Upper lobe of right lung (tissue), 1 donor: ENCODE measurements around the gene SHROOM3. TPM values are rescaled to one million over a fixed set of nuclear protein-coding genes. Genes with fewer than 3 reads are reported as not detected.

ENCODE experiments used
- ATAC-seq: fragments of 200-7000 bp; cut with Tn5 transposase; one replicate; pipeline ENCODE4 v1.9.1; 2020; ENCODE audit warnings: mild to moderate bottlenecking, moderate library complexity
- DNase-seq: peaks from one replicate; pipeline ENCODE4 v3.0.0-alpha.2; 2020
- H3K27ac ChIP-seq: fragments of 200-600 bp; one replicate; pipeline ENCODE4 v1.8.0; 2022
- H3K27me3 ChIP-seq: fragments of 200-600 bp; one replicate; pipeline ENCODE4 v1.8.0; 2022; ENCODE audit warnings: mild to moderate bottlenecking
- H3K36me3 ChIP-seq: fragments of 200-600 bp; one replicate; pipeline ENCODE4 v1.8.0; 2022
- H3K4me1 ChIP-seq: fragments of 200-600 bp; one replicate; pipeline ENCODE4 v1.8.0; 2022
- H3K4me3 ChIP-seq: fragments of 200-600 bp; one replicate; pipeline ENCODE4 v1.8.0; 2022; ENCODE audit warnings: mild to moderate bottlenecking
- H3K9me3 ChIP-seq: fragments of 200-600 bp; one replicate; pipeline ENCODE4 v1.8.0; 2022
- CTCF ChIP-seq: fragments of 200-600 bp; IDR thresholded peaks from one replicate; pipeline ENCODE4 v1.8.0; 2022; ENCODE audit warnings: antibody characterized with exemption
- intact Hi-C: fragments of 100-400 bp; cut with DNase I; formaldehyde crosslinking; loops from one replicate; pipeline ENCODE4 v1.11.0; 2022
- total RNA-seq: library from RNA; stranded (reverse); fragmentation: NEBNext Ultra II Directional; extraction: Animal tissue kit (Norgen Biotek cat#: 25700); gene quantifications from one replicate; pipeline ENCODE4 v1.2.1, GENCODE V29; 2021
- donor health status: DM: no; HTN: yes; CAD: no; lungs with severe emphysema.

The SHROOM3 gene
- total RNA-seq, 1 donor from 2014 or later: 73.3 TPM

GRCh38 chr4:76665153-76665552 is 230.1 kb downstream of the SHROOM3 start:
- H3K27me3 ChIP-seq: no peaks in the 10 kb centered on the region
- no peaks in the 10 kb centered on the region for H3K36me3 ChIP-seq
- TF ChIP-seq CTCF: no peak
- intact Hi-C loops: no loop called here
- no peaks in the 10 kb centered on the region for H3K4me1 ChIP-seq
- ATAC-seq (peak; percentile 89), DNase-seq (no peak)
- no peaks in the 10 kb centered on the region for H3K9me3 ChIP-seq
- no peak overlapping the region for H3K4me3 ChIP-seq
- H3K27ac ChIP-seq: peak overlapping the region; percentile 14

DNA sequence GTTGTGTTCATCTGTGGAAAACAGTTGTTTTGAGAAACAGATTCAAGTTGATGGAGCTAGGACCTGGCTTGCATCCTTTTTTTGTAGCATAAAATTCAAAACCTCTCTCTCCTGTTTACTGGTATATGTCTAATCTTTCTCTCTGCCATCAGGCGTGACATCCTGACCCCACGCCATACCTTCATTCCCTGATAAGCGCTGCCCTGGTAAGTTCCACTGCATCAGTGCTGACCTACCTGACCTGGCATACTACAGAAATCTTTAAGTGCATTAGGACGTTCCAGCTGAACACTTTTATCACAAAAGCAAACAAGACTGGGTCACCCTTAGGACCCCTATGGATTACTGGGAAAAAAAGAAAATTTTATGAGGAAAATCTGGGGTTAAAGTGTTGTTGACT is 230.7 kb downstream of the SHROOM3 start:
- no peak overlapping the region for H3K4me3 ChIP-seq
- no peak for ATAC-seq
- DNase-seq: no peak
- H3K36me3 ChIP-seq: no peaks in the 10 kb centered on the region
- intact Hi-C loops: no loop called here
- no peak for TF ChIP-seq CTCF
- no peaks in the 10 kb centered on the region for H3K4me1 ChIP-seq
- no peaks in the 10 kb centered on the region for H3K9me3 ChIP-seq
- no peak overlapping the region for H3K27ac ChIP-seq
- H3K27me3 ChIP-seq: no peaks in the 10 kb centered on the region

DNA sequence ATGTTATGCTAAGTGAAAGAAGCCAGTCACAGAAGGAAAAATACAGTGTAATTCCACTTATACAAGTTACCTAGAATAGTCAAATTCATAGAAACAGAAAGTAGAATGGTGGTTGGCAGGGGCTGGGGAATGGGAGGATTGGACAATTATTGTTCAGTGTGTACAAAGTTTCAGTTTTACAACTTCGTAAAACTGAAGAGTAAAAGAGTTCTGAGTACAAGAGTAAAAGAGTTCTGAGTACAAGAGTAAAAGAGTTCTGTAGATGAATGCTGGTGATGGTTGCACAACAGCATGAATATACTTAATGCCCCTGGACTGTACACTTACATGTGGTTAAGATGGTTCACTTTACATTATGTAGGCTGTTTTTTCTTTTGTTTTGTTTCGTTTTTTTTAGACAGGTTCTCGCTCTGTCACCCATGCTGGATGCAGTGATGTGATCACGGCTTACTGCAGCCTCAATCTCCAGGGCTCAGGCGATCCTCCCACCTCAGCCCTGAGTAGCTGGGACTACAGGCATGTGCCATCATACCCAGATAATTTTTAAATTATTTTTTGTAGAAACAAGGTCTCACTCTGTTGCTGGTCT is 232.0 kb downstream of the SHROOM3 start:
- no peak for TF ChIP-seq CTCF
- Histone ChIP-seq H3K9me3 (no peaks in the 10 kb centered on the region), H3K4me3 (no peak overlapping the region), H3K4me1 (no peaks in the 10 kb centered on the region), H3K27ac (no peak overlapping the region), H3K36me3 (no peaks in the 10 kb centered on the region), H3K27me3 (no peaks in the 10 kb centered on the region)
- DNase-seq (no peak), ATAC-seq (no peak)
- intact Hi-C loops: no loop called here

DNA sequence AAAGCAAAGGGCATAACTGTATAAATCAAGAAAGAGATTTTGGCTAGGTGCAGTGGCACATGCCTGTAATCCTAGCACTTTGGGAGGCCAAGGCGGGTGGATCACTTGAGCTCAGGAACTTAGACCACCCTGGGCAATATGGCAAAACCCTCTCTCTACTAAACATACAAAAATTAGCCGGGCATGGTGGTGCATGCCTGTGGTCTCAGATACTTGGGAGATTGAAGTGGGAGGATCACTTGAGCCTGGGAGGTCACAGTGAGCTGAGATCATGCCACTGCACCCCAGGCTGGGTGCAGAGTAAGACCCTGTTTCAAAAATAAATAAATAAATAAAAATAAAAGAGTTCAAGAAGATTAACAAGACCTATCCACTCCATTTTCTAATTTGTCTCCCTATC is 235.6 kb downstream of the SHROOM3 start:
- Histone ChIP-seq H3K27ac (no peak overlapping the region), H3K27me3 (no peaks in the 10 kb centered on the region), H3K4me1 (no peaks in the 10 kb centered on the region), H3K36me3 (no peaks in the 10 kb centered on the region), H3K4me3 (no peak overlapping the region), H3K9me3 (no peaks in the 10 kb centered on the region)
- no peak for TF ChIP-seq CTCF
- intact Hi-C loops: no loop called here
- no peak for ATAC-seq
- DNase-seq: no peak

GRCh38 chr4:76673362-76673761 is 238.3 kb downstream of the SHROOM3 start:
- H3K4me1 ChIP-seq: no peaks in the 10 kb centered on the region
- no peaks in the 10 kb centered on the region for H3K9me3 ChIP-seq
- intact Hi-C loops: no loop called here
- no peak overlapping the region for H3K4me3 ChIP-seq
- H3K27ac ChIP-seq: no peak overlapping the region
- no peak for DNase-seq
- ATAC-seq: no peak
- no peaks in the 10 kb centered on the region for H3K36me3 ChIP-seq
- no peaks in the 10 kb centered on the region for H3K27me3 ChIP-seq
- no peak for TF ChIP-seq CTCF

DNA sequence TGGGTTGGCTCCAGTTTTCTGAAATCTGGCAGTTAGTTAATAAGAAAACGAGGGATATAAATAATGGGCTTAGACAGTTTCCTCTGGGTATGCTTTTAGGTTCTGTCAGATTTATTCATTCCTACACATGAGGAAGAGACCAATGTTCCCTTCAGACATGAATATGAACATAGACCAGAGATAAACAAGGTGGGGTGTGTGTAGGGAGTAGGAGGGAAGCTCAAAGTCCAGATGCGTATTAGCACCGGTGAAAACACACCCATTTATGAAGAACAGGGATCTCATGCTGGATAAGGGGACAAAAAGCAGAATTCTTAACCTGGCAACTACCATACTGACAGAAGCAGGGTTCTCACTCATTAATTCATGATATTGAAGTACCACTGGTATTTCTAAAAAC is 240.0 kb downstream of the SHROOM3 start:
- no peak for TF ChIP-seq CTCF
- Histone ChIP-seq H3K27ac (no peak overlapping the region), H3K9me3 (no peaks in the 10 kb centered on the region), H3K4me1 (no peaks in the 10 kb centered on the region), H3K27me3 (no peaks in the 10 kb centered on the region), H3K36me3 (no peaks in the 10 kb centered on the region), H3K4me3 (no peak overlapping the region)
- ATAC-seq: no peak
- no peak for DNase-seq
- intact Hi-C loops: no loop called here
